Osteocyte (in vitro differentiated cells): ENCODE data around the gene SRGAP3. TPM values are rescaled to one million over a fixed set of nuclear protein-coding genes. Genes with fewer than 3 reads are reported as not detected.

ENCODE experiments used
- DNase-seq: peaks from one replicate; pipeline ENCODE4 v3.0.0; 2021; ENCODE audit warnings: mixed read lengths; ENCODE audit not compliant: unreplicated experiment; ENCODE audit errors: extremely low spot score
- H3K27ac Mint-ChIP-seq: one replicate; pipeline ENCODE4 v1.8.0; 2021; ENCODE audit warnings: mild to moderate bottlenecking, mixed read lengths; ENCODE audit not compliant: unreplicated experiment
- H3K27me3 Mint-ChIP-seq: one replicate; pipeline ENCODE4 v1.8.0; 2021; ENCODE audit warnings: mixed read lengths; ENCODE audit not compliant: unreplicated experiment
- H3K36me3 Mint-ChIP-seq: one replicate; pipeline ENCODE4 v1.8.0; 2021; ENCODE audit warnings: mixed read lengths; ENCODE audit not compliant: unreplicated experiment
- H3K4me1 Mint-ChIP-seq: one replicate; pipeline ENCODE4 v1.8.0; 2021; ENCODE audit warnings: mixed read lengths; ENCODE audit not compliant: unreplicated experiment
- H3K4me3 Mint-ChIP-seq: one replicate; pipeline ENCODE4 v1.8.0; 2021; ENCODE audit warnings: mild to moderate bottlenecking, moderate library complexity, mixed read lengths; ENCODE audit not compliant: unreplicated experiment
- H3K9me3 Mint-ChIP-seq: one replicate; pipeline ENCODE4 v1.8.0; 2021; ENCODE audit warnings: mixed read lengths; ENCODE audit not compliant: unreplicated experiment
- total RNA-seq: library from RNA; stranded (reverse); gene quantifications from 2 replicates; pipeline ENCODE4 v1.2.1, GENCODE V29; 2021
- TF ChIP-seq, protein P1 (sequence below): fragments of 200-600 bp; sonication (generic); IDR thresholded peaks from 2 replicates; pipeline ENCODE4 v1.5.0; 2021; ENCODE audit warnings: antibody characterized with exemption, mild to moderate bottlenecking, moderate library complexity

The SRGAP3 gene
- total RNA-seq, 1 donor from 2014 or later = 2.6 TPM

DNA sequence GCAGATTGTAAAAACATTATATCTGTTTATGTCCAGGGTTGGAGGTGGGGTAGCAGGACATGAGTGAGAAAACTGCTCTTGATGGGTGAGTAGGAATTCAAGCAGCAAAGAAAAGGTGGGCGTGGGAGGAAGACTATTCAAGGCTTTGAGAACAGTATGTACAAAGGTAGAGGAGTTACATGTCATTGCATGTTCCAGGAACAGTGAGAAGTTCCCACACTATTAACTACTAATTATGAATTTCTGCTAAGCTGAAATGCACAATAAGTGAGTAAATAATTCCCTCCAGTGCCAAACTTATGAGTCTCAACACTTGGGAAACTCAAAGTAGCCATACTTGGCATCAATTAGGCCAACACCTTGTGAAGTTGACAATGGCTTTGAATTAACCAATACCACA lies 80.1 kb downstream of the SRGAP3 start:
- H3K27me3 Mint-ChIP-seq = peaks cover 3% of the 10 kb centered on the region
- peaks cover 11% of the 10 kb centered on the region for H3K4me1 Mint-ChIP-seq
- TF ChIP-seq, protein P1, sequence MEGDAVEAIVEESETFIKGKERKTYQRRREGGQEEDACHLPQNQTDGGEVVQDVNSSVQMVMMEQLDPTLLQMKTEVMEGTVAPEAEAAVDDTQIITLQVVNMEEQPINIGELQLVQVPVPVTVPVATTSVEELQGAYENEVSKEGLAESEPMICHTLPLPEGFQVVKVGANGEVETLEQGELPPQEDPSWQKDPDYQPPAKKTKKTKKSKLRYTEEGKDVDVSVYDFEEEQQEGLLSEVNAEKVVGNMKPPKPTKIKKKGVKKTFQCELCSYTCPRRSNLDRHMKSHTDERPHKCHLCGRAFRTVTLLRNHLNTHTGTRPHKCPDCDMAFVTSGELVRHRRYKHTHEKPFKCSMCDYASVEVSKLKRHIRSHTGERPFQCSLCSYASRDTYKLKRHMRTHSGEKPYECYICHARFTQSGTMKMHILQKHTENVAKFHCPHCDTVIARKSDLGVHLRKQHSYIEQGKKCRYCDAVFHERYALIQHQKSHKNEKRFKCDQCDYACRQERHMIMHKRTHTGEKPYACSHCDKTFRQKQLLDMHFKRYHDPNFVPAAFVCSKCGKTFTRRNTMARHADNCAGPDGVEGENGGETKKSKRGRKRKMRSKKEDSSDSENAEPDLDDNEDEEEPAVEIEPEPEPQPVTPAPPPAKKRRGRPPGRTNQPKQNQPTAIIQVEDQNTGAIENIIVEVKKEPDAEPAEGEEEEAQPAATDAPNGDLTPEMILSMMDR = no peak
- H3K36me3 Mint-ChIP-seq = no peaks in the 10 kb centered on the region
- no peak for DNase-seq
- H3K4me3 Mint-ChIP-seq = no peak overlapping the region
- no peaks in the 10 kb centered on the region for H3K9me3 Mint-ChIP-seq
- no peak overlapping the region for H3K27ac Mint-ChIP-seq

DNA sequence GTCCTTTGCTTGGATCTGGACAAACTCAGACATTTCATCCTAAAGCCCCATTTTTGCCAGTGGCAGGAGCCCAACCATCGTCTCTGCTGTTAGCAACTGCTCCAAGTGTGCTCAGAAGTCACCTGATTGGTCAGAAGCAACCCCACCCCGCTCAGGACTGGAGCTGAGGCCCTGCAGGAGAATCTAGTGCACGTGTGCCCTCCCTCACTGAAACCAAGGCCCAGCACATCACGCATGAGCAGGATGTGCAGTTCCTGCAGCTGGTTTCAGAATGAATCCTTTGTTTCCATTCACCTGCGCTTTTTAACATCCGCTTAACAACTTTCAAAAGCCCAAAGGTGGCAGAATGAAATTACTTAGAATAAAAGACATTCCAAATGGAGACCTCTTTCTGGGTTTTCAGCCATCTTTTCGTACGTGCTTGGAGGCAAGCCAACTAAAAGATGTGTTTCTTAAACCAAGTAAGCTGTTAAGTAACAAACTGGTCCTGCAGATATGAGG lies 81.2 kb downstream of the SRGAP3 start:
- Mint-ChIP-seq H3K4me1 (peaks cover 6% of the 10 kb centered on the region), H3K36me3 (no peaks in the 10 kb centered on the region), H3K4me3 (no peak overlapping the region), H3K9me3 (no peaks in the 10 kb centered on the region), H3K27me3 (peaks cover 3% of the 10 kb centered on the region), H3K27ac (no peak overlapping the region)
- no peak for DNase-seq
- TF ChIP-seq, protein P1 = no peak

DNA sequence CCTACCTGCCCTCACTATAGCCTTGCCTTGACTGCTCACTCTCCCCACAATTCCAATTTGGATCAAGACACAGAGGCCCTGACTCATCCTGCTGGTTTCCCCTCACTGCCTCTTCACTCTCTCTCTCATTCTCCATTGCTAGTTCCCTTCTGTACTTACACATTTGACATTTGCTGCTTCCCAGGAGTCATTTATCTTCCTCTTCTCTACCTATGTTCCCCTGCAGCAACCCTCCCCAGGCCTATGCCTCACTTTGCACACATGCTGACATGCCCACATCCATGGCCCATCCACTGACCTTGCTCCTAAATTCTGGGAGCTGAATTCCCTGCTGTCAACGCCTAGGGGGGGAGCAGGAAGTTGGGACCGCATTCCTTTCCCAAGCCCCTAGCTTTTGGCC lies 82.2 kb downstream of the SRGAP3 start:
- no peak overlapping the region for H3K4me3 Mint-ChIP-seq
- no peaks in the 10 kb centered on the region for H3K9me3 Mint-ChIP-seq
- no peaks in the 10 kb centered on the region for H3K36me3 Mint-ChIP-seq

DNA sequence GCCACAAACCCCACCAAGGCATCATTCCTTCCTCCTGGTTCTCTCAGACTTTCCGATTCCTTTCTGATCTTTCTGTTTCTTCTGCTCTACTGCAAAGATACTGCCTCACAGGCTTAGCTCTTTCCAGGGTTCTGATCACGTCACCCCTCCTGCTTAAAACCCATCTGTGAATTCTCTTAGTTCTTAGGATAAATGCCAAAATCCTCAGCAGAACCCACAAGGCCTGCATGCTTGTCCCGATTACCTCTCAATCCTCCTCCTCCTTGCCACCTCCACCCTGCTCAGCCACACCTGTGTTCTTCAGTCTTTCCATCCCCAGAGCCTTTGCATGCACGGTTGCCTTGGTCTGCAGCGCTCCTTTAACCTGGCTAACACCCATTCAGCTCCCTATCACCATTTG lies 84.0 kb downstream of the SRGAP3 start:
- Mint-ChIP-seq H3K4me3 (no peak overlapping the region), H3K9me3 (no peaks in the 10 kb centered on the region), H3K27me3 (peaks cover 11% of the 10 kb centered on the region), H3K4me1 (no peaks in the 10 kb centered on the region), H3K27ac (no peak overlapping the region), H3K36me3 (no peaks in the 10 kb centered on the region)
- TF ChIP-seq, protein P1 = no peak
- no peak for DNase-seq

More for the DNA sequence above, 82.2 kb downstream of the SRGAP3 start:
- Mint-ChIP-seq H3K27ac (no peak overlapping the region), H3K27me3 (peaks cover 3% of the 10 kb centered on the region), H3K4me1 (no peaks in the 10 kb centered on the region)
- TF ChIP-seq, protein P1 = no peak
- DNase-seq = no peak

DNA sequence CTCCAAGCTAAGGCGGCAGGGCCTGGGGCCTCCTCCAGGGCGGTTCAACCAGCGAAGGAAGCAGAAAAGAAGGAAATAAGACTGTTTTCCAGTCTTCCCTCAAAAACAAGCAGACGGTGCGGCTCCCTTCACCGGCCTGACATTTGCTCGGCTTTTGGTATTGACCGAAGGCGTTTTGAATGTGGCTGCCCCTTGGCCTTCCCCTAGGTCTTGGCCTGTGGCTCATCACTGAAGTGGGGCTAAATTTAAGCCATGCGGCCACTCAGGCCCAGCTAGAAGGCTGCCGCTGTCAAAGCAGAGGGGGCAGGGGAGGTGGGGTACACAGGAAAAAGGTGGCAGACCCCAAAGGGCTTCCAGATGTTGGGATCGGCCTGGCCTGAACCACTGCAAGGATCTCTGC lies 86.2 kb downstream of the SRGAP3 start:
- Mint-ChIP-seq H3K27ac (no peak overlapping the region), H3K36me3 (no peaks in the 10 kb centered on the region), H3K4me3 (no peak overlapping the region), H3K9me3 (no peaks in the 10 kb centered on the region), H3K4me1 (no peaks in the 10 kb centered on the region), H3K27me3 (peaks cover 8% of the 10 kb centered on the region)
- TF ChIP-seq, protein P1 = no peak
- DNase-seq = no peak
